DMS153 treated with DMSO at 0.1 percent for 48 hours (cell line): ENCODE results near the gene STRN4.

ENCODE experiments used
- DNase-seq: peaks from one replicate; lab custom pipeline; 2025; ENCODE audit not compliant: unreplicated experiment; lab: John Stamatoyannopoulos, UW

The STRN4 gene

DNA sequence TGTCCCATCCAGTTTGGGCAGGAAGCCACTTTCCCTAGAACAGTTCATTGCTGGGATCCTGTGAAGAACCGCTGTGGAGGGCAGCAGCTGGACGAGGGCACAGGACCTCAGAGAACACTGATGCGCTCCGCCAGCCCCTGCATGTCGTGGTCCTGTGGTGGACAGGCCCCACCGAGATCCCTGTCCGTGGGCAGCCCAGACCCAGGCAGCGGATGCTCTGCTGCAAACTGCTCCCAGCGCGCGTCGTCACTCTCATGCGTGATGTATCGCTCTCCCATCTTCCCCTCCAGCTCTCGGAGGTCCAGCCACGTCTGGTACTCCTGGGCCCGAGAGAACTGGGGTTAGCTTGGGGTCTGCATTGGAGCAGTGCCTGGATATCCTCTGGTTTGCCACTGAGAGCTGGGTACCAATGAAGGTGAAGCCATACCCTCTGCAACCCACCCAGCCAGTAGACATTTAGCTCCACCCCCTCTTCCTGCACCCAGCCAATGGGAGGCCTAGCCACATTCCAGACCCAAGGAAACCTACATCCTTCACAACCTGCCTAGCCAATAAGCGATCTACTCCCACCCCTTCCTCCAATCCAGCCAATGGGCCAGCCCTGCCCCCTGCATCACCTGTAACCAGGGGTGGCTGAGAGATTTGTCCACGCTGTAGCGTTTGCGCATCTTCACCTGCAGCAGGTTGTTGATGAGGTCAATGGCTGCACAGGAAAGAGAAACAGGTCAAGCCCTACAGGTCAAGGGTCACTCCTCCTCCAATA is 71.7 kb downstream of the STRN4 start:
- DNase-seq: no peak

DNA sequence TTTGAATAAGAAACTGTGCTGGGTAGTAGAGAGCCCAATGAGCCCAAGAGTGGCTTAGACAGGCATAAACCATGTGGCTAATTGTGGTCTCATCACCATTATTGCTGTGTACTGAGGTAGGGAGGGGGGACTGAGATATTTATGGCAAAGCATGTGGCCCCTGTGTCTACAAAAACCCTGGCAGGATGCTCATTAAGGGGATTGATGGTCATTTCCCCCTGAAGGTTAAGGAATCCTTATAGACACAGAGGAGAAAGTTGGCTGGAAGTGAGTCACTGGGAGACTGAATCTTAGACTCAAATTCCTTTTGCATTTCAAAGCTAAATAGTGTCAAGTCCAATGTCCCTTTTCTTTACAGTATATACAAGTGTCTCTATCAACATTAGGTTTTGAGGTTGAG is 75.4 kb downstream of the STRN4 start:
- no peak for DNase-seq
